SU-DHL-6 (cell line): ENCODE results near the gene STARD10.

Experiments
- EZH2phosphoT487 ChIP-seq: fragments of 200-600 bp; sonication (generic), shearing (Covaris generic); conservative IDR thresholded peaks from 2 replicates; pipeline ENCODE4 v1.6.1; 2018; ENCODE audit warnings: mild to moderate bottlenecking, antibody characterized with exemption, low read length, moderate library complexity, mixed read lengths
- TF ChIP-seq, protein P1 (sequence below): fragments of 200-600 bp; sonication (generic); IDR thresholded peaks from one replicate; pipeline ENCODE4 v1.5.1; 2017; ENCODE audit warnings: antibody characterized with exemption, mild to moderate bottlenecking, low read length, moderate library complexity; ENCODE audit not compliant: insufficient read depth, poor library complexity, severe bottlenecking

DNA sequence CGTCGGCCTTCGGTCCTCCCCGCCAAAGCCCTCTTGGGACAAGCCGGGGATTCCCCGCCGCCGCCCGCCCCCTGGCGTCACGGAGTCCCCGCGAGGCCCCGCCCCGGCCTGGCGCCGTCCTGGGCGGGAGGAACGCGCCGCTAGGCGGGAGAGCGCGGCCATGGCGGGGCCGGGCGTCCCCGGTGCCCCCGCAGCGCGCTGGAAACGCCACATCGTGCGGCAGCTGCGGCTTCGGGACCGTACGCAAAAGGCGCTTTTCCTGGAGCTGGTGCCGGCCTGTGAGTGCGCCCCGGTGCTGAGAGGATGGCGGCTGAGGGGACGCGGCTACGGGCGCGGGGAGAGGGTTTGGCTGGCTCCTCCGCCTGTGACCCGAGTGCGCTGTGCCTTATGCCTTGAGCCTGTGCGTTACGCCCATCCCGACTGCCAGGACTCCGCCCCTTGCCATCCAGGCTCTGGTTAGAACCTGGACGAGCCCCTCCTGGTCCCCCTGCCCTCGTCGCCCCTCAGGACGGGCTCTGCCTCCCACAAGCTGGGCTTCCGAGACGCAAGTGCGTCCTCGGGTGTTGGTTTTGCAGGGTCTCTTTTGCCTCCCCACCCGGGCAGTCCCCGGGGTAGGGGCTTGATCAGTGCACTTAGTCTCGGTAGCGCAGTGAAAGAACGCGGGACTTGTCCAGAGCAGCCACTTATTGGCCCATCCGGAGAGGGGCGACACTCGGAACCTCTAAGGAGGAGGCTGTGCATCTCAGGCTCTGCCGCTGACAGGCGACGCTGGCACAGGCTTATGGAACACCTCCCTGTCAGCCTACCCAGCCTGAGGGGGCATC lies 20.7 kb upstream of the STARD10 start, which contains the start of gene ATG16L2:
- TF ChIP-seq, protein P1, sequence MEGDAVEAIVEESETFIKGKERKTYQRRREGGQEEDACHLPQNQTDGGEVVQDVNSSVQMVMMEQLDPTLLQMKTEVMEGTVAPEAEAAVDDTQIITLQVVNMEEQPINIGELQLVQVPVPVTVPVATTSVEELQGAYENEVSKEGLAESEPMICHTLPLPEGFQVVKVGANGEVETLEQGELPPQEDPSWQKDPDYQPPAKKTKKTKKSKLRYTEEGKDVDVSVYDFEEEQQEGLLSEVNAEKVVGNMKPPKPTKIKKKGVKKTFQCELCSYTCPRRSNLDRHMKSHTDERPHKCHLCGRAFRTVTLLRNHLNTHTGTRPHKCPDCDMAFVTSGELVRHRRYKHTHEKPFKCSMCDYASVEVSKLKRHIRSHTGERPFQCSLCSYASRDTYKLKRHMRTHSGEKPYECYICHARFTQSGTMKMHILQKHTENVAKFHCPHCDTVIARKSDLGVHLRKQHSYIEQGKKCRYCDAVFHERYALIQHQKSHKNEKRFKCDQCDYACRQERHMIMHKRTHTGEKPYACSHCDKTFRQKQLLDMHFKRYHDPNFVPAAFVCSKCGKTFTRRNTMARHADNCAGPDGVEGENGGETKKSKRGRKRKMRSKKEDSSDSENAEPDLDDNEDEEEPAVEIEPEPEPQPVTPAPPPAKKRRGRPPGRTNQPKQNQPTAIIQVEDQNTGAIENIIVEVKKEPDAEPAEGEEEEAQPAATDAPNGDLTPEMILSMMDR = no peak
- no peak for TF ChIP-seq EZH2phosphoT487
